ENCODE data around the gene CNTROB.

DNA sequence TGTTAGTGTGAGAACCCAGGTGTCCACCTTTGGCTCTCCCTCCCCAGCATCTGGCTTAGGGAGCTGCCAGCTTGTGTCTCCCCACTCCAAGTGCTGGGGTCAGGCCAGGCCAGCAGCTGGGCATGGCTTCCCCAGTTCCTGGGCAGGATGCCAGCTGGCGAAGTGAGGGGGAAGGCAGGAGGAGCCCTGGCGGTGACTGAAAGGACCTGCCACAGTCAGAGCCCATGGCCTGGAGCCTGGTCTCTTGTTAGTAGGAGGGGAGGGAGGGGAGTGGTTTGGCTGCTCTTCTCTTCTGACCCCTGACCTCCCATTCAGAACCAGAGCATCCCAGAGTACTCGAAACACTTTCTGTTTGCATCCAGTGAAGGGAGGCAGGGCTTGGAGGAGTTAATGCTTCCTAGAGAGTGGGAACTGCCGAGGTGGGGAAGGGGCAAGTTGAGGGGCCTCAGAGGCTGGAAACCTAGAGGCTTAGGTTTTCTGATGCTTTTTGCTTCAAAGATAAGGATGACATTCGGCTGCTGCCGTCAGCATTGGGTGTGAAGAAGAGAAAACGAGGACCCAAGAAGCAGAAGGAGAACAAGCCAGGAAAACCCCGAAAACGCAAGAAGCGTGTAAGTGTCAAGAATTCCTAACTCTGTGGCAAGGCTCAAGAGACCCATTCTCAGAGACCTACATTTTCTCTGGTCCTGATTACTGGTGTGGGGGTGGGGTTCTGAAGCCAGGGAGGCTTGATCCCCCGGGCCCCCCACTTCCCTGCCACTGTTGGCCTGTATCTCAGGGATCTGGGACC is 42.6 kb upstream of the CNTROB start:
- TF ChIP-seq CTCF (conservative IDR thresholded peaks at IDR 0.05; ENCODE audit: low read depth, low read length) (no peak; the same call in 1 of the 2 replicates), EZH2phosphoT487 (IDR thresholded peaks at IDR 0.05; ENCODE audit: borderline replicate concordance, low read length) (no peak), EZH2 (IDR thresholded peaks at IDR 0.05; ENCODE audit: low read length, unreplicated experiment) (no peak)

Measured in PC-3 (cell line).